Panc1 (cell line): ENCODE measurements around the gene STRA6.

Experiments
- POLR2AphosphoS5 ChIP-seq: IDR thresholded peaks from 2 replicates; pipeline ENCODE4 v1.6.1; 2012; ENCODE audit warnings: mild to moderate bottlenecking, low read depth, low read length, moderate library complexity
- SIN3A ChIP-seq: IDR thresholded peaks from 2 replicates; pipeline ENCODE4 v1.6.1; 2012; ENCODE audit warnings: low read depth, mild to moderate bottlenecking, low read length, moderate library complexity, borderline replicate concordance; ENCODE audit not compliant: insufficient read depth
- TCF7L2 ChIP-seq: IDR thresholded peaks from 2 replicates; pipeline ENCODE4 v1.6.1; 2011; ENCODE audit warnings: mild to moderate bottlenecking, low read depth, low read length, inconsistent platforms
- TF ChIP-seq, protein P1 (sequence below): fragments of 450-650 bp; IDR thresholded peaks from 2 replicates; pipeline ENCODE4 v1.5.1; 2017; ENCODE audit warnings: mild to moderate bottlenecking
- TF ChIP-seq, protein P2 (sequence below), 2 experiments: IDR thresholded peaks; 2 replicates each; pipeline ENCODE4 v1.6.1; 2011 to 2012; ENCODE audit warnings: low read depth in 2 of 2, control low read depth in 1 of 2, low read length in 1 of 2, mild to moderate bottlenecking in 1 of 2, moderate library complexity in 1 of 2; ENCODE audit not compliant: insufficient read depth in 1 of 2

DNA sequence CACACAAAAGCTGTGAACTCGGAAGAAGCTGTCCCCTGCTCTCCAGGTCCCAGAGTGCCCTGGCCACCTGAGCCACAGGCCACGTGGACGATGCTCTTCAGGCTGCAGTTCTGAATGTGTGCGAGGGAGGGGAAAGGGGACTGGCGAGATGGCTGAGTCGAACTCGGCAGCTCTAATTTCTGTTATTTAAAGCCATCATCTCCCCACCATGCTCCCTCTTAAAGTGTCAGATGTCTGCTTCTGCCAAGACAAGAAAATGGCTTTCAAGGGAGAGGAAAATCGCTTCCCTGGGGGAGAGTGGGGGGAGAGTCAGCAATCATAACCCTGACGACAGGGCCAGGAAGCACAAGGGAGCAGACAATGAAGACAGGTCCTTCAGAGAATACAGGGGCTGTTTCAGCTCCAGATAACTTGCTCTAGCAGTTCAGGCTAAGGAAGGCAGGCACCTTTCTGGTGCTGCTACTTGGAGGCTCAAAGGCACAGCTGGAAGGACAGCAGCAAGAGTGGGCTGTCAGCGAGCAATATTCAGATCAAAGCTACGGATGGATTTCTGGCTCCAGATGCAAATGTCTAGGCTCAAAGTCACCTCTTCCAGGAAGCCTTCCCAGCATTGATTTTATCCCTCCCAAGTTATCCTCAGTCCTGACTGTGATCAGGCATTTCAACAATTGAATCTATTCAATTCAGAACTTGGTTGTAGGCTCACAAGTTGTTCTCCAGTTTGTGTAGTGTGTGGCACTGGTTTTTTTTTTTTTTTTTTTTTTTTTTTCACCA is 18.1 kb upstream of the STRA6 start:
- TF ChIP-seq, protein P1, sequence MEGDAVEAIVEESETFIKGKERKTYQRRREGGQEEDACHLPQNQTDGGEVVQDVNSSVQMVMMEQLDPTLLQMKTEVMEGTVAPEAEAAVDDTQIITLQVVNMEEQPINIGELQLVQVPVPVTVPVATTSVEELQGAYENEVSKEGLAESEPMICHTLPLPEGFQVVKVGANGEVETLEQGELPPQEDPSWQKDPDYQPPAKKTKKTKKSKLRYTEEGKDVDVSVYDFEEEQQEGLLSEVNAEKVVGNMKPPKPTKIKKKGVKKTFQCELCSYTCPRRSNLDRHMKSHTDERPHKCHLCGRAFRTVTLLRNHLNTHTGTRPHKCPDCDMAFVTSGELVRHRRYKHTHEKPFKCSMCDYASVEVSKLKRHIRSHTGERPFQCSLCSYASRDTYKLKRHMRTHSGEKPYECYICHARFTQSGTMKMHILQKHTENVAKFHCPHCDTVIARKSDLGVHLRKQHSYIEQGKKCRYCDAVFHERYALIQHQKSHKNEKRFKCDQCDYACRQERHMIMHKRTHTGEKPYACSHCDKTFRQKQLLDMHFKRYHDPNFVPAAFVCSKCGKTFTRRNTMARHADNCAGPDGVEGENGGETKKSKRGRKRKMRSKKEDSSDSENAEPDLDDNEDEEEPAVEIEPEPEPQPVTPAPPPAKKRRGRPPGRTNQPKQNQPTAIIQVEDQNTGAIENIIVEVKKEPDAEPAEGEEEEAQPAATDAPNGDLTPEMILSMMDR = no peak
- TF ChIP-seq, protein P2, sequence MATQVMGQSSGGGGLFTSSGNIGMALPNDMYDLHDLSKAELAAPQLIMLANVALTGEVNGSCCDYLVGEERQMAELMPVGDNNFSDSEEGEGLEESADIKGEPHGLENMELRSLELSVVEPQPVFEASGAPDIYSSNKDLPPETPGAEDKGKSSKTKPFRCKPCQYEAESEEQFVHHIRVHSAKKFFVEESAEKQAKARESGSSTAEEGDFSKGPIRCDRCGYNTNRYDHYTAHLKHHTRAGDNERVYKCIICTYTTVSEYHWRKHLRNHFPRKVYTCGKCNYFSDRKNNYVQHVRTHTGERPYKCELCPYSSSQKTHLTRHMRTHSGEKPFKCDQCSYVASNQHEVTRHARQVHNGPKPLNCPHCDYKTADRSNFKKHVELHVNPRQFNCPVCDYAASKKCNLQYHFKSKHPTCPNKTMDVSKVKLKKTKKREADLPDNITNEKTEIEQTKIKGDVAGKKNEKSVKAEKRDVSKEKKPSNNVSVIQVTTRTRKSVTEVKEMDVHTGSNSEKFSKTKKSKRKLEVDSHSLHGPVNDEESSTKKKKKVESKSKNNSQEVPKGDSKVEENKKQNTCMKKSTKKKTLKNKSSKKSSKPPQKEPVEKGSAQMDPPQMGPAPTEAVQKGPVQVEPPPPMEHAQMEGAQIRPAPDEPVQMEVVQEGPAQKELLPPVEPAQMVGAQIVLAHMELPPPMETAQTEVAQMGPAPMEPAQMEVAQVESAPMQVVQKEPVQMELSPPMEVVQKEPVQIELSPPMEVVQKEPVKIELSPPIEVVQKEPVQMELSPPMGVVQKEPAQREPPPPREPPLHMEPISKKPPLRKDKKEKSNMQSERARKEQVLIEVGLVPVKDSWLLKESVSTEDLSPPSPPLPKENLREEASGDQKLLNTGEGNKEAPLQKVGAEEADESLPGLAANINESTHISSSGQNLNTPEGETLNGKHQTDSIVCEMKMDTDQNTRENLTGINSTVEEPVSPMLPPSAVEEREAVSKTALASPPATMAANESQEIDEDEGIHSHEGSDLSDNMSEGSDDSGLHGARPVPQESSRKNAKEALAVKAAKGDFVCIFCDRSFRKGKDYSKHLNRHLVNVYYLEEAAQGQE (IDR thresholded peaks at IDR 0.05; ENCODE audit: insufficient read depth in 1 of 2, low read depth in 2 of 2, low read length in 1 of 2) = no peak
- no peak for TF ChIP-seq POLR2AphosphoS5
- TF ChIP-seq SIN3A = no peak
- no peak for TF ChIP-seq TCF7L2
